GM12864 (cell line): ENCODE results near the gene DRICH1.
"Not testable (repeated sequence)": the region's sequence is repeated elsewhere in the genome, so short reads cannot be mapped to it uniquely, and the experiment has no call there.

Experiments
- DNase-seq: peaks from one replicate; pipeline ENCODE4 v3.0.0-alpha.2; 2011; ENCODE audit warnings: low read depth
- H3K4me3 ChIP-seq: 2 replicates; pipeline ENCODE4 v1.5.1; 2011; ENCODE audit warnings: mild to moderate bottlenecking, low read depth, low read length, control low read depth
- TF ChIP-seq, protein P1 (sequence below): IDR thresholded peaks from 2 replicates; pipeline ENCODE4 v1.5.1; 2011; ENCODE audit warnings: low read depth, mild to moderate bottlenecking, moderate library complexity, low read length, control low read depth, inconsistent platforms; ENCODE audit errors: missing control alignments

Gene DRICH1

DNA sequence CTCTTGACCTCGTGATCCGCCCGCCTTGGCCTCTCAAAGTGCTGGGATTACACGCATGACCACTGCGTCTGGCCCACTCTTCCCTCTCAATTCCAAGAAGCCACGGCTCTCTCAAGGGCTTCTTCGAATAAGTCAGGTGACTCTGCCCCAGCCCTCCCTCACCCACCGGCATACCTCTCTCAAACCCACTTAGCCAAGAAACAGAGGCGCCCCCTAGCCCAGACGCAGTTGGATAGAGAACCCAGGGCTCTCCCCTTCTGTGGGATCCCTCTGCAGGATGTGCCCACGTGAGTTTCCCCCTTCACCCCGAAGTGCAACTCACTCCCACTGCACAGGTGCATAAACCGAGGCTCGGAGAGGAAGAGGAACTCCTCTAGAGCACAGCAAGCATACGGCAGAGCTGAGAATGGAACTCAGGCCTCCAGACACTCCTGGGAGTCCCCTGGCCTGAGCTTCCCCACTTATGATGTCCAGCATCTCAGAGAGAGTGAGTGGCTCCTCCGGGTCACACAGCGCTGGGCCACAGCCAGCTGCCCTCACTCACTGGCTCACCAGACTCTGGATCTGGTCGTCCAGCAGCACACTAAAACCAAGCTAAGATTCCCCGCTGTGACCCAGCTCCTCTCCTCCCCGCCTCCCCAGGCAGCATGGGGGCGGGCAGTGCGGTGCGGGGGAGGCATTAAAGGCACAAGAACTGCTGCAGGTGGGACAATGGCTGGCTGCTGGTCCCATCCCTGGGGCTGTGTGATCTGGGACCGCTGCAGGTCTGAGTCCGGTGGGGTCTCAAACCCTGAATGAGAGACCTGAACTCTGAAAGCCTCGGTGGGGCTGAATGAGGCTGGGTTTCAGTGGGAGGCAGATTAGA is 41.9 kb upstream of the DRICH1 start:
- no peak overlapping the region for H3K4me3 ChIP-seq
- no peak for DNase-seq
- TF ChIP-seq, protein P1, sequence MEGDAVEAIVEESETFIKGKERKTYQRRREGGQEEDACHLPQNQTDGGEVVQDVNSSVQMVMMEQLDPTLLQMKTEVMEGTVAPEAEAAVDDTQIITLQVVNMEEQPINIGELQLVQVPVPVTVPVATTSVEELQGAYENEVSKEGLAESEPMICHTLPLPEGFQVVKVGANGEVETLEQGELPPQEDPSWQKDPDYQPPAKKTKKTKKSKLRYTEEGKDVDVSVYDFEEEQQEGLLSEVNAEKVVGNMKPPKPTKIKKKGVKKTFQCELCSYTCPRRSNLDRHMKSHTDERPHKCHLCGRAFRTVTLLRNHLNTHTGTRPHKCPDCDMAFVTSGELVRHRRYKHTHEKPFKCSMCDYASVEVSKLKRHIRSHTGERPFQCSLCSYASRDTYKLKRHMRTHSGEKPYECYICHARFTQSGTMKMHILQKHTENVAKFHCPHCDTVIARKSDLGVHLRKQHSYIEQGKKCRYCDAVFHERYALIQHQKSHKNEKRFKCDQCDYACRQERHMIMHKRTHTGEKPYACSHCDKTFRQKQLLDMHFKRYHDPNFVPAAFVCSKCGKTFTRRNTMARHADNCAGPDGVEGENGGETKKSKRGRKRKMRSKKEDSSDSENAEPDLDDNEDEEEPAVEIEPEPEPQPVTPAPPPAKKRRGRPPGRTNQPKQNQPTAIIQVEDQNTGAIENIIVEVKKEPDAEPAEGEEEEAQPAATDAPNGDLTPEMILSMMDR, result no peak

DNA sequence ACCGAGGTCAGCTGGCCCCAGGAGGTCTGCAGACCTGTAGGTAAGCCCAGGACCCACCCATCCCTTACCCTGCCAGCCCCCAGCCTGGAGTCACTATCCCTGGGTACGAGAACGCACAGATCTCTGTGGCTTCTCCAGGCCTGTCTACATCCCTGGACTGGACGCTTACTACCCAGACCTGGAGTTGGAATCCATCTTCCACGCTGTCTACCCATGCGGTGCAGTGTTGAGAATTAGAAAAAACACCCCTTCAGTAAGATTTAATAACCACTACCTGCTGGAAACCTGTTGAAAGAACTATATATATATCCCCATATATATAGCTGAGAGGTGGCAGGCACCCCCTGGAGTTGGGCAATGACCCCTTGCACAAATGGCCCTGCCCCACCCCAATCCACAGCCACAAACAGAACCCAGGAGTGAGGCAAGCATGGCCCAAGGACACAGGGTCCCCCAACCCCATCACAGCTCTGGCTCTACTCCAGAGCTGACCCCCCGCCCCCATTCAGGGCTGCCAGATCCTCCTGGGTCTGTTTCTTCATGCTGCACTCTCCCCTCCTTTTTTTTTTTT is 41.0 kb upstream of the DRICH1 start:
- no peak overlapping the region for H3K4me3 ChIP-seq
- DNase-seq, result no peak
- TF ChIP-seq, protein P1, result no peak

DNA sequence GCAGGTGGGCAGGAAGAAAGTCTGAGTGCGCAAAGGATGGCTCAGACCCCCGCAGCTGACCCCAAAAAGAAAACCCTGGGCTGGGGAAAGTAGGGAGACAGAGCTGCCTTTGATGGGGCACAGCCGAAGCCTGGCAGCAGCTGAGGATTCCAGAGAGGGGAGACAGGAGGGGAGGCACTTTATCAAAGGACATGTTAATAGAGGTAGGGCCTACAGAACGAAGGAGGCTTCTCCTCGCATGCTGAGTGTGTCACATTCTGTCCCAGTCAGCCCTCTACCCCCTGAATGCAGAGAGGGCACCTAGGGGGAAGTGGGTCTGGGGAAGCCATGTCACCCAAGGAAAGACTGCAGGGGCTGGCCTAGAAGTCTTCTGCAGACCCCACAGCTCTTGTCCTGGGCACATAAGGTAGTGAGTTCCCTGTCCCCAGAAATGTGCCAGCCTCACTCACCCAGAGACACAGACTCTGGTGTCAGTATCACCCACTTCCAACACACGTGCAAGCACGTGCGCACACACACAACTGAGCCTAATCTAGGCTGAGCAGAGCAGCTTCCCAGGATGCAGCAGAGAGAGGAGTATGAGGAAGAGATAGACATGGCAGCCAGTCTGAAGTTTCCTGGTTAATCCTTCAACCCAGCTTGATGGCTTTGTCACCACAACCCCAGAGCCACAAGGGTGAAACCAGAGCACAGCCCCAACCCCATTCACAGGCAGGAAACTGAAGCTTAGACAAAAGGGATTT is 40.4 kb upstream of the DRICH1 start:
- DNase-seq, H3K4me3 ChIP-seq: not testable (repeated sequence)

DNA sequence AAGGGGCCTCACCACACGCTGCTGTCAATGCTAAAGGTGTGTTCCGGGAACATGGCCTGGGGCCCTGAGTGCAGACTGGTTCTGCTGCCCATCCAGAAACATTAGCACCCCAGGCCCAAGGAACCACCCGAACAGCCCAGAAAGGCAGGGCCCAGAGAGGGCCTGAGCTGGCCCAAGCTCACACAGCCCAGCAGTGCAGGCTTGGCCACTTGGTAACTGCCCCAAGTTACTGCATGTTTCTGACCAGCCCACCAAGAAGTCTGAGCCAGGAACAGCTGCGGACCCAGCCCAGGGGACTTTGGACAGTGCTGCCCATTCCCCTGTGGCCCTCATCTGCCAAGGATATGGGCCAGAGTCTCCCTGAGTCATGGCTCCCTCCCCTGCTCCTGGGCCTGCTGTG is 39.3 kb upstream of the DRICH1 start:
- not testable (repeated sequence) for DNase-seq, H3K4me3 ChIP-seq

DNA sequence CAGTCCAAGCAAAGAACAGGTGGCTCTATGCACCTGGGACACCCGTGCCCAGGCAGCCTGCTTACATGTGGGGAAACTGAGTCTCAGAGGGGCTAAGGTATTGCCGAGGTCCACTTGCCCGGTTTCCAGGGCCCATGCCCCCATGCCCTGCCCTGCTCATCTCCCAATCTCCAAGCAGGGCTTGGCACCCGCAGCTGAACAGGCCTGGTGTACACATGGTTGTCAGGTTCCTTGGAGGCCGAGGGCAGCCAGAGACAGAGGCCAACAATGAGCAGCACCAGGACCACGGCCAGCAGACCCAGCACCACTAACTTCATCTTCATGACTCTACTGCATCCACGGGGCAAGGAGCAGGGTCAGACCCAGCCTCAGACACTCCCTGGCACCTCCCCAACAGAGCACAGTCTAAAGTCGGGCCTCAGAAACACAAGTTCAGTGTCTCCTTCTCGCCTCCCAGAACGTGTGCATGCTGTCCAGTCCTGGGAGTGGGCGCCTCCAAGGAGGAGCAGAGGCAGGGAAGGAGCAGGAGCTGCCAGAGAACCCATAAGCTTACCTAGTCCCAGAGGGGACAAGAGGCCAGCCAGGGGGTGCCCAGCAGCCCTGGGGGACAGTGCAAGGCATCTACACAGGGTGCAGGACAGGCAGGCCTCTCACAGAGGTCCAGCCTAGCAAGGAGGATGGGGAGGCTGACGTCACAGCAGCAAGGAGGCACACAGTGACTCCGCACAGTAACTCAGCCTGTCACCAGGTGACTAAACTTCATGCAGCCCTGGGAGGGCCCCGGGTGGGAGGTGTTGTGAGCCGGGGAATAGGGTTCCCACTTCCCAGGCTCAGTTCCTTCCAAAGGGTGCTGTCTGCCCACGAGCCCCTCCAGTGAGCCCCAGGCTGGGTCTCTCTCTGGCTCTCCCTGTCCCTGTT is 38.5 kb upstream of the DRICH1 start:
- H3K4me3 ChIP-seq, result no peak overlapping the region
- no peak for DNase-seq
- TF ChIP-seq, protein P1, result no peak

DNA sequence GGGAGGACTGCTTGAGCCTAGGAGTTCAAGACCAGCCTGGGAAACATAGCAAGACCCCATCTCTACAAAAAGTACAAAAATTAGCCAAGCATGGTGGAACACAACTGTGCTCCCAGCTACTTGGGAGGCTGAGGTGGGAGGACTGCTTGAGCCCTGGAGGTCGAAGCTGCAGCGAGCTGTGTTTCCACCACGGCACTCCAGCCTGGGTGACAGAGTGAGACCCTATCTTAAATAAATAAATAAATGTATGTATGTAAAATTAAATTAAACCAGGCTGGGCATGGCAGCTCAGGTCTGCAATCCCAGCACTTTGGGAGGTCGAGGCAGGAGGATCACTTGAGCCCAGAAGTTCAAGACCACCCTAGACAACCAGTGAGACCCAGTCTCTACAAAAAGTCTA is 28.3 kb upstream of the DRICH1 start:
- H3K4me3 ChIP-seq, DNase-seq: not testable (repeated sequence)

DNA sequence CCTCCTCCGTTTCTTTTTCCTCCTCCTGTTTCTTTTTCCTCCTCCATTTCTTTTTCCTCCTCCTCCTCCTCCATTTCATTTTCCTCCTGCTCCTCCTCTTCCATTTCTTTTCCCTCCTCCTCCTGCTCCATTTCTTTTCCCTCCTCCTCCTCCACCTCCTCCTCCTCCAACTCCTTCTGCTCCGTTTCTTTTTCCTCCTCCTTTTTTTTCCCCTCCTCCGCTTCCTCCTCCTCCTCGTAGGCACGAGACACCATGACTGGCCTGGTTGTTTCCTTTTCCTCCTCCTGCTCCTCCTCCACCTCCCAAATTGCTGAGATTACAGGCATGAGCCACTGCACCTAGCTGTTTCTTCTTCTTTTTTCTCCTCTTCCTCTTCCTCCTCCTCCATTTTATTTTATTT is 25.6 kb upstream of the DRICH1 start:
- no peak overlapping the region for H3K4me3 ChIP-seq
- TF ChIP-seq, protein P1, result no peak
- DNase-seq, result no peak
